Activated CD8-positive, alpha-beta memory T cell treated with anti-CD3 and anti-CD28 coated beads, Interleukin-2, amount 50 U/mL, for 24 hours (primary cell): Measurements from ENCODE around the gene SPOP.
"Not testable (repeated sequence)": the region's sequence is repeated elsewhere in the genome, so short reads cannot be mapped to it uniquely, and the experiment has no call there.

Experiments used
- DNase-seq: peaks from one replicate; pipeline ENCODE4 v3.0.0-alpha.2; 2020; ENCODE audit errors: extremely low read depth

The SPOP gene

DNA sequence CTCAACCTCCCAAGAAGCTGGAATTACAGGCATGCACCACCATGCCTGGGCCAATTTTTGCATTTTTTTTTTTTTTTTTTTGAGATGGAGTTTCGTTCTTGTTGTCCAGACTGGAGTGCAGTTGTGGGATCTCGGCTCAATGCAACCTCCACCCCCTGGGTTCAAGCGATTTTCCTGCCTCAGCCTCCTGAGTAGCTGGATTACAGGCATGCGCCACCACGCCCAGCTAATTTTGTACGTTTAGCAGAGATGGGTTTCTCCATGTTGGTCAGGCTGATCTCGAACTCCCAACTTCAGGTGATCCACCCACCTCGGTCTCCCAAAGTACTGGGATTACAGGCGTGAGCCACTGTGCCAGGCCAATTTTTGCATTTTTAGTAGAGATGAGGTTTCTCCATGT lies 127.1 kb downstream of the SPOP start:
- not testable (repeated sequence) for DNase-seq

DNA sequence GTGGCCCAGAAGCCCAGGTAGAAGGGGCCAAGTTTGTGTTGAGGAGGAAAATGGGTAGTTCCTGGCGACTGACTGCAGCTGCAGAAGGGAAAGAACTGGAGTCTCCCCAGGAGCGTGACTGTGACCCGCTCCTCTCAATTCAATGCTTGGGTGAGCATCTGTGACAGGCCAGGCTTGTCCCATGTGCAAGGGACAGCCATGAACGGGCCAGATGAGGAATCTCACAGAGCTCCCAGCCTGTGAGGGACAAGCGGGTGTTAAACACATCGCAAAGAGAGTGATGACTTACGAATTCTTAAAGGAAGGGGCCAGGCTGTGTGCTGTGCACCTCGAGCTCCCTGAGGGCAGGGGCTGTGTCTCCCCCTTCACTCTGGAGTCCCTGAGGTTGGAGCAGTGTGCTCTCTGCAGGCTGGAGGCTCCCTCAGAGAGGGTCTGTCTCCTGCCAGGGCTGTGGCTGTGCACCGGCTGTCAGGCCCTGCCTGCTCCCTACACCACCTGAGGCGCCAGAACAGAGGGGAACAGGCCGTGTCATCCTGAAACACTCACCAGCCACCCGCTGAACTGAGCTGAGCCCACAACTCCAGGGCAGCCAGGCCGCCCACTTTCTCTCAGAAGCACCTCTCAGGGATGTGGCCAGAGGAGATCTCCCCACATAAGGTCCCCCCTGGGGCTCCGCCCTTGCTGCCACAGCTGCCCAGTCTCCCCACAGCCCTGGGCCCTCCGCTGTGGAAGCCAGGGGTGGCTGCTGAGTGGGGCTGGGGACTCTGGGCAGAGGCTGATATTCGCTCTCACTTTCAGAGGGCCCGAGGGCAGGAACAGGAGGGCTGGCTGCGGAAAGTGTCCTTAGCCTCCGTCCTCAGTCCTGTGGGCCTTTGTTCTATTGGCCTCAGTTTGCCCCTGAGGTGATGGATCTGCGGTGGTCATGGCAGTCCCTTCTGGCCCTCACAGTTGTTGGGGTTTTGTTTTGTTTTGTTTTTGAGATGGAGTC lies 127.9 kb downstream of the SPOP start:
- no peak for DNase-seq

DNA sequence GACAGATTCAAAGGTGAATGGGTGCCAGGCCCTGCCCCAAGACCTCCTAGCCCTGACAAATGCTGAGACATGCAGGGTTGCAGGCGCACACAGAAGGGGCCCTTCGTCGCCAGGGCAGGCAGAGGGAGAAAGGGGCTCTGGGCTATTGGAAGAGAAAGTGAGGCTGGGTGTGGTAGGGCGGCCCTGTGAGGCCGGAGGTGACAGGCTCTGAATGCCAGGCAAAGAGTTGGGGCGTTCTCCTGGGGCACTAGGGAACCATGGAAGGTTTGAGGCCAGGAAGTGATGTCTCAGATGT lies 128.6 kb downstream of the SPOP start:
- no peak for DNase-seq
